ENCODE data around the gene ZC3H10. TPM values are rescaled to one million over a fixed set of nuclear protein-coding genes. Genes with fewer than 3 reads are reported as not detected.

ZC3H10 gene
- total and polyA plus RNA-seq, 2 of the 4 experiments (the other 2 are of a cell fraction), result 1.5 to 3.6 TPM

DNA sequence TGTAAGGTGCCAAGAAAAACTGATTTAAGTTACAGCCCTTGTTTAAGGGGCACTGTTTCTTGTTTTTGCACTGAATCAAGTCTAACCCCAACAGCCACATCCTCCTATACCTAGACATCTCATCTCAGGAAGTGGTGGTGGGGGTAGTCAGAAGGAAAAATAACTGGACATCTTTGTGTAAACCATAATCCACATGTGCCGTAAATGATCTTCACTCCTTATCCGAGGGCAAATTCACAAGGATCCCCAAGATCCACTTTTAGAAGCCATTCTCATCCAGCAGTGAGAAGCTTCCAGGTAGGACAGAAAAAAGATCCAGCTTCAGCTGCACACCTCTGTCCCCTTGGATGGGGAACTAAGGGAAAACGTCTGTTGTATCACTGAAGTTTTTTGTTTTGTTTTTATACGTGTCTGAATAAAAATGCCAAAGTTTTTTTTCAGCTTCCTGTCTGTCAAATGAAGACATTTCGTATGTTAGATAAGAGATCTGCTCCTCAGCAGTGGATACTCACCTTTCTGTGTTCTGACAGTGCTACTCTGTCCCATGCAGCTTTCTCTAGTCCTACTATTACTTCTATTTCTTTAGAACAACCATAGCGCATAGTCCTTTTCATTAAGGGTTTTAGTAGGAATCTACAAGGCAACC is 14.9 kb upstream of the ZC3H10 start:
- Histone ChIP-seq H3K9ac (ENCODE audit: low read depth, low read length) (no peak overlapping the region; the same call in 1 of the 2 replicates), H2AK9ac (replicated peaks; ENCODE audit: low read depth, low read length, poor library complexity) (no peak overlapping the region), H3K9me1 (ENCODE audit: insufficient read depth, low read length) (0 out of 2 replicates have a peak, but pooled peaks cover 2% of the 10 kb centered on the region), H3K9me3 (ENCODE audit: control insufficient read depth, insufficient read depth, low read length) (no peaks in the 10 kb centered on the region), H3K4me3 (ENCODE audit: insufficient read depth, low read depth, low read length) (peak overlapping the region; percentile 78; the same call in 1 of the 2 replicates), H3K56ac (ENCODE audit: extremely low read depth, insufficient read depth, low read length) (no peak overlapping the region), H3K36me3 (ENCODE audit: control insufficient read depth, insufficient read depth, low read length) (peaks cover 12% of the 10 kb centered on the region), H3K4me1 (ENCODE audit: control insufficient read depth, insufficient read depth, low read length) (peaks cover 5% of the 10 kb centered on the region; the same call in 1 of the 2 replicates), H3K4me2 (ENCODE audit: low read depth, low read length) (peak overlapping the region; percentile 79; the same call in 1 of the 2 replicates), H3K79me1 (ENCODE audit: low read depth in 1 of 2, low read length in 2 of 2) (peaks cover 12 to 24% of the 10 kb centered on the region in 2 experiments; a peak in 3 of 4 replicates), H3K4ac (ENCODE audit: low read depth, low read length) (no peak overlapping the region; the same call in 1 of the 2 replicates), H2BK20ac (ENCODE audit: low read depth, low read length) (no peak overlapping the region), H4K91ac (ENCODE audit: insufficient read depth, low read depth, low read length) (no peak overlapping the region), H3K23ac (ENCODE audit: low read depth, low read length) (no peak overlapping the region; the same call in 1 of the 2 replicates), H3K27ac (ENCODE audit: insufficient read depth, low read length) (no peak overlapping the region), H2AFZ (replicated peaks; ENCODE audit: low read length, poor library complexity) (no peak overlapping the region), H3K18ac (ENCODE audit: low read depth, low read length) (no peak overlapping the region), H2AK5ac (ENCODE audit: low read depth, low read length) (no peak overlapping the region), H4K5ac (ENCODE audit: low read depth, low read length) (peak overlapping the region; percentile 45; the same call in 1 of the 2 replicates), H3K27me3 (ENCODE audit: control insufficient read depth, insufficient read depth, low read length) (peaks cover 4% of the 10 kb centered on the region), H4K20me1 (ENCODE audit: insufficient read depth, low read length) (peaks cover 12% of the 10 kb centered on the region), H4K8ac (ENCODE audit: low read depth in 2 of 2, low read length in 2 of 2) (0 out of 4 replicates have a peak overlapping the region, but pooled peaks of 1 of the 2 experiments have one; percentile 4), H2BK15ac (ENCODE audit: low read depth, low read length) (no peak overlapping the region), H3K14ac (replicated peaks; ENCODE audit: low read depth, low read length) (no peak overlapping the region; the same call in 1 of the 2 replicates), H2BK5ac (ENCODE audit: low read depth, low read length, poor library complexity, severe bottlenecking) (no peak overlapping the region), H2BK120ac (ENCODE audit: low read depth, low read length) (no peak overlapping the region)
- BruUV-seq (replicated peaks), result no TSS peak
- intact Hi-C loops (cut with micrococcal nuclease) (loop anchor here (10.0 kb wide), 1 partner anchor 108 kb away; the partner anchor contains the start of gene SUOX), in situ Hi-C loops (cut with MboI; ENCODE audit: low sequenced_read_pairs) (no loop called here), dilution Hi-C loops (cut with HindIII; ENCODE audit: low sequenced_read_pairs, unreplicated experiment) (no loop called here)
- ChIA-PET POLR2A (ENCODE audit: unreplicated experiment) (interaction anchor here (0.5 kb wide), 1 partner anchor 9 kb away, joined by 3 read pairs; no protein-coding TSS in a partner anchor), CTCF (interaction anchor here (1.4 to 1.7 kb wide), 2 partner anchors 23 to 56 kb away, joined by 3 to 5 read pairs; no protein-coding TSS in a partner anchor)
- 60% methylated on average over 1 of the region's 6 CpGs; no CpG with 5 or more reads in 1 of the 2 experiments for WGBS, 2 experiments (ENCODE audit: extremely low coverage in 2 of 2, insufficient read length in 1 of 2)
- ATAC-seq (ENCODE audit: low read depth) (no peak), DNase-seq (no peak)
- TF ChIP-seq, protein P1, sequence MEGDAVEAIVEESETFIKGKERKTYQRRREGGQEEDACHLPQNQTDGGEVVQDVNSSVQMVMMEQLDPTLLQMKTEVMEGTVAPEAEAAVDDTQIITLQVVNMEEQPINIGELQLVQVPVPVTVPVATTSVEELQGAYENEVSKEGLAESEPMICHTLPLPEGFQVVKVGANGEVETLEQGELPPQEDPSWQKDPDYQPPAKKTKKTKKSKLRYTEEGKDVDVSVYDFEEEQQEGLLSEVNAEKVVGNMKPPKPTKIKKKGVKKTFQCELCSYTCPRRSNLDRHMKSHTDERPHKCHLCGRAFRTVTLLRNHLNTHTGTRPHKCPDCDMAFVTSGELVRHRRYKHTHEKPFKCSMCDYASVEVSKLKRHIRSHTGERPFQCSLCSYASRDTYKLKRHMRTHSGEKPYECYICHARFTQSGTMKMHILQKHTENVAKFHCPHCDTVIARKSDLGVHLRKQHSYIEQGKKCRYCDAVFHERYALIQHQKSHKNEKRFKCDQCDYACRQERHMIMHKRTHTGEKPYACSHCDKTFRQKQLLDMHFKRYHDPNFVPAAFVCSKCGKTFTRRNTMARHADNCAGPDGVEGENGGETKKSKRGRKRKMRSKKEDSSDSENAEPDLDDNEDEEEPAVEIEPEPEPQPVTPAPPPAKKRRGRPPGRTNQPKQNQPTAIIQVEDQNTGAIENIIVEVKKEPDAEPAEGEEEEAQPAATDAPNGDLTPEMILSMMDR (conservative IDR thresholded peaks at IDR 0.05; ENCODE audit: low read depth, low read length), result no peak
- TF ChIP-seq FOS (IDR thresholded peaks at IDR 0.05; ENCODE audit: low read depth, low read length) (no peak), MAZ (IDR thresholded peaks at IDR 0.05; ENCODE audit: borderline replicate concordance, low read depth, low read length) (no peak), RCOR1 (IDR thresholded peaks at IDR 0.05; ENCODE audit: insufficient replicate concordance, low read length) (no peak), BHLHE40 (IDR thresholded peaks at IDR 0.05; ENCODE audit: low read depth, low read length) (no peak), MXI1 (IDR thresholded peaks at IDR 0.05; ENCODE audit: borderline replicate concordance, low read depth, low read length) (no peak), MAFK (IDR thresholded peaks at IDR 0.05; ENCODE audit: low read depth, low read length) (no peak), RFX5 (IDR thresholded peaks at IDR 0.05; ENCODE audit: low read depth, low read length) (no peak), NFE2L2 (IDR thresholded peaks at IDR 0.05; ENCODE audit: low read depth, low read length) (no peak), RAD21 (IDR thresholded peaks at IDR 0.05; ENCODE audit: low read length) (no peak), POLR2A (IDR thresholded peaks at IDR 0.05; ENCODE audit: low read depth, low read length) (no peak), CHD1 (IDR thresholded peaks at IDR 0.05; ENCODE audit: low read depth, low read length) (no peak)
- TF ChIP-seq, protein P2, sequence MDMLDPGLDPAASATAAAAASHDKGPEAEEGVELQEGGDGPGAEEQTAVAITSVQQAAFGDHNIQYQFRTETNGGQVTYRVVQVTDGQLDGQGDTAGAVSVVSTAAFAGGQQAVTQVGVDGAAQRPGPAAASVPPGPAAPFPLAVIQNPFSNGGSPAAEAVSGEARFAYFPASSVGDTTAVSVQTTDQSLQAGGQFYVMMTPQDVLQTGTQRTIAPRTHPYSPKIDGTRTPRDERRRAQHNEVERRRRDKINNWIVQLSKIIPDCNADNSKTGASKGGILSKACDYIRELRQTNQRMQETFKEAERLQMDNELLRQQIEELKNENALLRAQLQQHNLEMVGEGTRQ (IDR thresholded peaks at IDR 0.05; ENCODE audit: low read depth, low read length), result no peak
- TF ChIP-seq, protein P3, sequence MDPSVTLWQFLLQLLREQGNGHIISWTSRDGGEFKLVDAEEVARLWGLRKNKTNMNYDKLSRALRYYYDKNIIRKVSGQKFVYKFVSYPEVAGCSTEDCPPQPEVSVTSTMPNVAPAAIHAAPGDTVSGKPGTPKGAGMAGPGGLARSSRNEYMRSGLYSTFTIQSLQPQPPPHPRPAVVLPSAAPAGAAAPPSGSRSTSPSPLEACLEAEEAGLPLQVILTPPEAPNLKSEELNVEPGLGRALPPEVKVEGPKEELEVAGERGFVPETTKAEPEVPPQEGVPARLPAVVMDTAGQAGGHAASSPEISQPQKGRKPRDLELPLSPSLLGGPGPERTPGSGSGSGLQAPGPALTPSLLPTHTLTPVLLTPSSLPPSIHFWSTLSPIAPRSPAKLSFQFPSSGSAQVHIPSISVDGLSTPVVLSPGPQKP (IDR thresholded peaks at IDR 0.05; ENCODE audit: borderline replicate concordance, low read depth, low read length), result no peak

All from IMR-90 (cell line).